ENCODE results near the gene FAM229A. TPM values are rescaled to one million over a fixed set of nuclear protein-coding genes. Genes with fewer than 3 reads are reported as not detected.

Gene FAM229A
- total and polyA plus RNA-seq, 2 of the 8 experiments (the other 6 are each of a cell fraction or from before 2014, with no cell fraction given), result 4.1 to 4.2 TPM

DNA sequence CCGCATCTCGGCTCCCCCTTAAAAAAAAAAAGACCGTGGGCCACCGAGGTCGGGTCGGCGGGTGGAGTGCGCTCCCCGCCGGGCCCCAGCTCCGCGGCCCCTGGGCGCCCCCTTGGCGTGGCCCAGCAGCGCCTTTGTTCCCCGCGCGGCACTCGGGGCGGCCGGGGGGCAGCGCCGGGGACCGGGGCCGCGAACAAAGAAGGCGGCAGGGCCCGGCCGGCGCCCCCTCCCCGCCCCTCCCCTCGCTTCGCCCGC, 26.8 kb downstream of the FAM229A start:
- Histone ChIP-seq H4K20me1 (replicated peaks in 1 of 2; ENCODE audit: control insufficient read depth in 1 of 2, insufficient read depth in 2 of 2, low read length in 2 of 2) (peaks cover 9 to 18% of the 10 kb centered on the region in 2 experiments), H3K4me2 (ENCODE audit: insufficient read depth in 1 of 2, low read depth in 2 of 2, low read length in 2 of 2) (peak overlapping the region; percentile 83 to 93; a peak in 3 of 4 replicates), H3K14ac (ENCODE audit: insufficient read length) (no peak overlapping the region), H3K9ac (replicated peaks in 1 of 4; ENCODE audit: extremely low read depth in 1 of 4, low read depth in 3 of 4, low read length in 3 of 4) (peak overlapping the region; percentile 86 to 98 (median 89)), H3K27ac (ENCODE audit: low read depth, low read length) (peak overlapping the region; percentile 92; the same call in 1 of the 2 replicates), H3K18ac (ENCODE audit: extremely low read depth, low read length) (no peak overlapping the region), H3K36me3 (ENCODE audit: control insufficient read depth in 2 of 4, insufficient read depth in 4 of 4, low read length in 3 of 4) (peaks cover 12 to 45% (median 19%) of the 10 kb centered on the region in 4 experiments; a peak in 6 of 8 replicates), H3K79me2 (ENCODE audit: control insufficient read depth in 1 of 2, insufficient read depth in 2 of 2, low read length in 2 of 2) (peaks cover 4 to 21% of the 10 kb centered on the region in 2 experiments; a peak in 3 of 4 replicates), H3K4ac (replicated peaks; ENCODE audit: insufficient read length, low read depth, low read length) (no peak overlapping the region), H3K9me3 (ENCODE audit: insufficient read depth in 2 of 2, low read depth in 1 of 2, low read length in 1 of 2) (no peaks in the 10 kb centered on the region), H3K79me1 (ENCODE audit: low read depth, low read length) (peaks cover 2% of the 10 kb centered on the region; the same call in 1 of the 2 replicates), H2BK120ac (replicated peaks; ENCODE audit: low read depth, low read length) (no peak overlapping the region), H3K23ac (ENCODE audit: insufficient read length) (no peak overlapping the region), H4K91ac (replicated peaks; ENCODE audit: insufficient read length, low read length) (no peak overlapping the region), H4K8ac (ENCODE audit: extremely low read depth, insufficient read depth, low read length) (peak overlapping the region; percentile 98), H2BK20ac (ENCODE audit: low read length) (no peak overlapping the region), H2BK15ac (ENCODE audit: low read length) (no peak overlapping the region), H3K56ac (replicated peaks; ENCODE audit: insufficient read length, low read depth, low read length) (peak overlapping the region; percentile 20), H3K27me3 (replicated peaks in 1 of 4; ENCODE audit: control insufficient read depth in 3 of 4, extremely low read depth in 1 of 4, insufficient read depth in 3 of 4, low read length in 3 of 4) (peaks cover 0 to 7% (median 2%) of the 10 kb centered on the region in 4 experiments; a peak in 4 of 7 replicates), H3K4me3 (ENCODE audit: extremely low read depth in 1 of 4, insufficient read depth in 2 of 4, low read depth in 3 of 4, low read length in 4 of 4) (peak overlapping the region; percentile 92 to 94 (median 93)), H2AK5ac (ENCODE audit: low read depth, low read length) (no peak overlapping the region), H4K5ac (ENCODE audit: insufficient read length, low read depth, low read length) (no peak overlapping the region), H2BK12ac (ENCODE audit: low read depth, low read length) (no peak overlapping the region), H2AFZ (ENCODE audit: low read length) (no peak overlapping the region), H3K4me1 (replicated peaks in 1 of 4; ENCODE audit: control insufficient read depth in 3 of 4, insufficient read depth in 4 of 4, low read length in 3 of 4) (peaks cover 5 to 34% (median 25%) of the 10 kb centered on the region in 4 experiments), H2BK5ac (ENCODE audit: low read depth, low read length) (no peak overlapping the region; the same call in 1 of the 2 replicates), H3K23me2 (ENCODE audit: low read depth, low read length) (peaks cover 10% of the 10 kb centered on the region; the same call in 1 of the 2 replicates)
- POLR2A ChIA-PET (ENCODE audit: partially characterized antibody), result interaction anchor here (0.7 to 13.4 kb wide), 32 partner anchors 8 to 631 kb away, joined by 3 to 321 read pairs (median 5); partner anchors contain the start of genes CCDC28B, COL16A1, FAM167B and FAM229A
- no CpG with 5 or more reads among the region's 34 CpGs for WGBS, 2 experiments (ENCODE audit: extremely low coverage in 1 of 2, insufficient coverage in 1 of 2, insufficient read length in 1 of 2, insufficient replicate concordance in 2 of 2, low coverage in 1 of 2, low lambda C conversion rate in 2 of 2, missing lambda C conversion rate in 1 of 2)
- CTCF ChIA-PET (ENCODE audit: partially characterized antibody), result interaction anchor here (0.7 kb wide), 1 partner anchor 16 kb away, joined by 4 read pairs; no protein-coding TSS in a partner anchor
- DNase-seq (ENCODE audit: low read depth in 1 of 2, low spot score in 2 of 2) (no peak), FAIRE-seq (no peak)
- TF ChIP-seq, protein P1, sequence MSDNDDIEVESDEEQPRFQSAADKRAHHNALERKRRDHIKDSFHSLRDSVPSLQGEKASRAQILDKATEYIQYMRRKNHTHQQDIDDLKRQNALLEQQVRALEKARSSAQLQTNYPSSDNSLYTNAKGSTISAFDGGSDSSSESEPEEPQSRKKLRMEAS (IDR thresholded peaks at IDR 0.05), result no peak
- no peak for TF ChIP-seq CEBPB (IDR thresholded peaks at IDR 0.05; ENCODE audit: low read depth, low read length)
